ENCODE results near the gene ANO9. TPM values are rescaled to one million over a fixed set of nuclear protein-coding genes. Genes with fewer than 3 reads are reported as not detected.

ANO9 gene
- total RNA-seq, 1 donor from 2014 or later: 1.3 TPM

DNA sequence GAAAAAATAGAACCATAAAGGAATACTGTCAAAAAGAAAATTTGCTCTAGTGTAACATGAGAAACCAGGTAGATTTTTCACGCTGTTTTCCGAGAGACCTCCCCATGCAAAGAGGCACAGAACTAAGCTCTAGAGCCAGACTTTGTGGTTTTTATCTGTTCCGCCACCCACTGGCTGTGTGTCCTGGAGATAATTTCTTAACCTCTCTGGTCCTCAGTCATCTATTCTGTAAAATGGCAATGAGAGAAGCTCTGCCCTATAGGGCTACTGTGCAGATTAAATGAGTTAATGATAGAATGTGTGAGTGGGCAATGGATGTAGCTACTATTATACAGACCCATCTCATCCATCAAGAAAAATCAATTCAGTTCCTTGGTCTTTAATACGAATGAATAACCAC is 17.6 kb downstream of the ANO9 start:
- Histone ChIP-seq H3K36me3 (no peaks in the 10 kb centered on the region), H3K9me3 (ENCODE audit: low read depth) (no peaks in the 10 kb centered on the region), H3K4me2 (no peak overlapping the region), H3K27me3 (peaks cover 14% of the 10 kb centered on the region), H3K9ac (no peak overlapping the region), H3K4me3 (no peak overlapping the region), H2AFZ (replicated peaks) (no peak overlapping the region), H3F3A (ENCODE audit: low read depth) (no peaks in the 10 kb centered on the region), H3K79me2 (ENCODE audit: low read depth) (no peaks in the 10 kb centered on the region), H4K20me1 (ENCODE audit: low read depth) (no peaks in the 10 kb centered on the region), H3K4me1 (no peaks in the 10 kb centered on the region), H3K27ac (no peak overlapping the region)
- DNase-seq (ENCODE audit: low spot score): no peak
- TF ChIP-seq, protein P1, sequence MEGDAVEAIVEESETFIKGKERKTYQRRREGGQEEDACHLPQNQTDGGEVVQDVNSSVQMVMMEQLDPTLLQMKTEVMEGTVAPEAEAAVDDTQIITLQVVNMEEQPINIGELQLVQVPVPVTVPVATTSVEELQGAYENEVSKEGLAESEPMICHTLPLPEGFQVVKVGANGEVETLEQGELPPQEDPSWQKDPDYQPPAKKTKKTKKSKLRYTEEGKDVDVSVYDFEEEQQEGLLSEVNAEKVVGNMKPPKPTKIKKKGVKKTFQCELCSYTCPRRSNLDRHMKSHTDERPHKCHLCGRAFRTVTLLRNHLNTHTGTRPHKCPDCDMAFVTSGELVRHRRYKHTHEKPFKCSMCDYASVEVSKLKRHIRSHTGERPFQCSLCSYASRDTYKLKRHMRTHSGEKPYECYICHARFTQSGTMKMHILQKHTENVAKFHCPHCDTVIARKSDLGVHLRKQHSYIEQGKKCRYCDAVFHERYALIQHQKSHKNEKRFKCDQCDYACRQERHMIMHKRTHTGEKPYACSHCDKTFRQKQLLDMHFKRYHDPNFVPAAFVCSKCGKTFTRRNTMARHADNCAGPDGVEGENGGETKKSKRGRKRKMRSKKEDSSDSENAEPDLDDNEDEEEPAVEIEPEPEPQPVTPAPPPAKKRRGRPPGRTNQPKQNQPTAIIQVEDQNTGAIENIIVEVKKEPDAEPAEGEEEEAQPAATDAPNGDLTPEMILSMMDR (IDR thresholded peaks at IDR 0.05): no peak
- TF ChIP-seq EZH2 (IDR thresholded peaks at IDR 0.05): no peak
- no peak for TF ChIP-seq EZH2phosphoT487 (IDR thresholded peaks at IDR 0.05)
- Mint-ChIP-seq H3K27me3 (ENCODE audit: insufficient read depth, low read depth) (peaks cover 9% of the 10 kb centered on the region), H3K36me3 (no peaks in the 10 kb centered on the region), H3K9me3 (peaks cover 2% of the 10 kb centered on the region), H3K4me3 (no peak overlapping the region), H3K4me1 (no peaks in the 10 kb centered on the region), H3K27ac (no peak overlapping the region)

DNA sequence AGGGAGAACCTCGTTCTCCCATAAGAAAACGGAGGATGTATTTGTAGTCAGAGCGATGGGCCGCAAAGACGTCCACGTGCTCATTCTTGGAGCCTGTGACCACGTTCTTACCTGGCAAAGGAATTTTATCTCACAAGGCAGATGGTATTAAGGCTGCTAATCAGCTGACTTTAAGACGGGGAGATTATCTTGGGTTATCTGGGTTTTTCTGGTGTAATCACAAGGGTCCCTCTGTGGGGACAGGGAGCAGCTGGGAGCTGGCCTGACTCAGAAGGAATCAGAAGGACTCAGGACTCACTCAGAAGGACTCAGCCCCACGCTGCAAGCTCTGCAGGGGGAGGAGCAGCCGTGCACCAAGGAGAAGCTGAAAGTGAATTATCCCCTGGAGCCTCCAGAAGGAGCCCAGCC is 19.6 kb downstream of the ANO9 start:
- Histone ChIP-seq H3F3A (ENCODE audit: low read depth) (no peaks in the 10 kb centered on the region), H3K36me3 (no peaks in the 10 kb centered on the region), H3K79me2 (ENCODE audit: low read depth) (no peaks in the 10 kb centered on the region), H3K9ac (no peak overlapping the region), H2AFZ (replicated peaks) (no peak overlapping the region), H3K27ac (no peak overlapping the region), H3K4me3 (no peak overlapping the region), H3K4me1 (no peaks in the 10 kb centered on the region), H3K9me3 (ENCODE audit: low read depth) (no peaks in the 10 kb centered on the region), H4K20me1 (ENCODE audit: low read depth) (peaks cover 4% of the 10 kb centered on the region), H3K4me2 (no peak overlapping the region), H3K27me3 (peaks cover 34% of the 10 kb centered on the region)
- TF ChIP-seq, protein P1 (IDR thresholded peaks at IDR 0.05): no peak
- TF ChIP-seq EZH2 (IDR thresholded peaks at IDR 0.05) (no peak), EZH2phosphoT487 (IDR thresholded peaks at IDR 0.05) (no peak)
- no peak for DNase-seq (ENCODE audit: low spot score)
- H3K36me3 Mint-ChIP-seq: no peaks in the 10 kb centered on the region
- H3K27ac Mint-ChIP-seq: no peak overlapping the region
- H3K27me3 Mint-ChIP-seq (ENCODE audit: insufficient read depth, low read depth): peaks cover 23% of the 10 kb centered on the region
- peaks cover 2% of the 10 kb centered on the region for H3K9me3 Mint-ChIP-seq
- no peak overlapping the region for H3K4me3 Mint-ChIP-seq
- no peaks in the 10 kb centered on the region for H3K4me1 Mint-ChIP-seq

DNA sequence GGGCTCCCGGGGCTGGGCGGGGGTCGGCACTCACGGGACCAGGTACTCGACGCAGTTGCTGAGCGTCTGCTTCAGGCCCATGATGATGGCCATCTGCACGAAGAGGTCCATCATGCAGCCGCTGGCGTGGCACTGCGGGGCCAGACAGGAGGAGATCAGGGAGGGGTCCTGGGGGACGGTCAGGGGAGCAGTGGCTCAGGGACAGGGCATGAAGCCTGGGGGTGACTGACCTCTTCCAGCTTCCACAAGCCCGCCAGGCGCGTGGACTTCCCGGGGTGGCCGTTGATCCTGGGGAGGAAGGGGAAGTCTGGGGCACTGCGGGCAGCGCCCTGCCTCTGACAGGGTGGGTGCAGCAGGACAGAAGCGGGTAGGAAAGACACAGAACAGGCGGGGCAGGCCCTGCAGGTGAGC is 20.9 kb downstream of the ANO9 start:
- Mint-ChIP-seq H3K4me3 (no peak overlapping the region), H3K27me3 (ENCODE audit: insufficient read depth, low read depth) (peaks cover 25% of the 10 kb centered on the region), H3K36me3 (no peaks in the 10 kb centered on the region), H3K4me1 (no peaks in the 10 kb centered on the region), H3K27ac (no peak overlapping the region), H3K9me3 (peaks cover 2% of the 10 kb centered on the region)
- TF ChIP-seq EZH2phosphoT487 (IDR thresholded peaks at IDR 0.05): no peak
- no peak for TF ChIP-seq EZH2 (IDR thresholded peaks at IDR 0.05)
- Histone ChIP-seq H3K36me3 (no peaks in the 10 kb centered on the region), H4K20me1 (ENCODE audit: low read depth) (peaks cover 4% of the 10 kb centered on the region), H3K9me3 (ENCODE audit: low read depth) (no peaks in the 10 kb centered on the region), H3F3A (ENCODE audit: low read depth) (no peaks in the 10 kb centered on the region), H3K4me2 (no peak overlapping the region), H2AFZ (replicated peaks) (no peak overlapping the region), H3K79me2 (ENCODE audit: low read depth) (no peaks in the 10 kb centered on the region), H3K27me3 (peaks cover 47% of the 10 kb centered on the region), H3K9ac (no peak overlapping the region), H3K4me3 (no peak overlapping the region), H3K27ac (no peak overlapping the region), H3K4me1 (peaks cover 5% of the 10 kb centered on the region)
- no peak for DNase-seq (ENCODE audit: low spot score)

DNA sequence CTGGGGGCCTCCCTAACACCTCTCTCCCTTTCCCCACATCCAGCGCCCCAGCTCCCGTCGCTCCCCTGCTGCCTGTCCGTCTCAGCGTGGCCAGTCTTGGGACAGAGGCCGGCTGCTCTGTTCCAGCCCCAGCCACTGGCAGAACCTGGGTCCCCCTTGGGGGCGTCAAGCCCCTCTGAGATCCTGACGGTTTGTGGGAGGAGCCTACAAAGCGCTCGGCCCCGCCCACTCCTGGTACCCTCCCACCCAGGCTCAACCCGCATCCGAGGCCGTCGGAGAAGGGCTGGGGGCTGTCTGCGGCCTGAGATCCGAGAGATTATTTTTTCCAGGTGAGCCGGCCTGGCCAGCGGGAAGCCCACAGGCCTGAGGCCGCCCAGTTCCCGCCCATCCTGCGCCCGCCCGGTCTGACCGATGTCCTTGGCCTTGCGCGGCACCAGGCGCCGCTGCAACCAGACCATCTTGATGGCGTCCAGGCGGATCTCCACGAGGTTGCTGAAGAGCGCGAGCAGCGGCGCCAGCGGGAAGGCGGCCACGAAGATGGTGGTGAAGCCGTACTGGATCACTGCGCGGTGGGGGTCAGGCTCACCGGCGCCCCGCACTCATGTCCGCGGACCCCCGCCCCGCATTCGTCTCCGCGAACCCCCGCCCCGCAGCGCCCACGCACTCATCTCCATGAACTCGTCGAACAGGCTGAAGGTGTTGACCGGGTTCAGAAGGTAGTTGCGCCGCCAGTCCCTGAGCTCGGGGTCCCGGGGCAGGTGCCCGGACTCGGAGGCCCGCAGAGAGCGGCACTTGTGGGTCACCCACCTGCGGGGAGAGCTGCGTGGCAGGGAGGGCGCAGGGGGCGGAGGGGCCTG is 21.5 kb downstream of the ANO9 start:
- Histone ChIP-seq H3K36me3 (no peaks in the 10 kb centered on the region), H3K4me3 (no peak overlapping the region), H4K20me1 (ENCODE audit: low read depth) (peaks cover 4% of the 10 kb centered on the region), H2AFZ (replicated peaks) (no peak overlapping the region), H3F3A (ENCODE audit: low read depth) (no peaks in the 10 kb centered on the region), H3K4me1 (peaks cover 5% of the 10 kb centered on the region), H3K27ac (no peak overlapping the region), H3K79me2 (ENCODE audit: low read depth) (no peaks in the 10 kb centered on the region), H3K27me3 (peaks cover 54% of the 10 kb centered on the region), H3K9me3 (ENCODE audit: low read depth) (no peaks in the 10 kb centered on the region), H3K4me2 (no peak overlapping the region), H3K9ac (no peak overlapping the region)
- Mint-ChIP-seq H3K27me3 (ENCODE audit: insufficient read depth, low read depth) (peaks cover 29% of the 10 kb centered on the region), H3K36me3 (no peaks in the 10 kb centered on the region), H3K4me1 (no peaks in the 10 kb centered on the region), H3K27ac (no peak overlapping the region), H3K4me3 (no peak overlapping the region), H3K9me3 (peaks cover 2% of the 10 kb centered on the region)
- no peak for DNase-seq (ENCODE audit: low spot score)
- TF ChIP-seq EZH2 (IDR thresholded peaks at IDR 0.05) (no peak), EZH2phosphoT487 (IDR thresholded peaks at IDR 0.05) (no peak)
- TF ChIP-seq, protein P1 (IDR thresholded peaks at IDR 0.05): no peak
